Measurements from ENCODE around the gene EOLA1.
"Not testable (repeated sequence)": the region's sequence is repeated elsewhere in the genome, so short reads cannot be mapped to it uniquely, and the experiment has no call there.

Gene EOLA1

DNA sequence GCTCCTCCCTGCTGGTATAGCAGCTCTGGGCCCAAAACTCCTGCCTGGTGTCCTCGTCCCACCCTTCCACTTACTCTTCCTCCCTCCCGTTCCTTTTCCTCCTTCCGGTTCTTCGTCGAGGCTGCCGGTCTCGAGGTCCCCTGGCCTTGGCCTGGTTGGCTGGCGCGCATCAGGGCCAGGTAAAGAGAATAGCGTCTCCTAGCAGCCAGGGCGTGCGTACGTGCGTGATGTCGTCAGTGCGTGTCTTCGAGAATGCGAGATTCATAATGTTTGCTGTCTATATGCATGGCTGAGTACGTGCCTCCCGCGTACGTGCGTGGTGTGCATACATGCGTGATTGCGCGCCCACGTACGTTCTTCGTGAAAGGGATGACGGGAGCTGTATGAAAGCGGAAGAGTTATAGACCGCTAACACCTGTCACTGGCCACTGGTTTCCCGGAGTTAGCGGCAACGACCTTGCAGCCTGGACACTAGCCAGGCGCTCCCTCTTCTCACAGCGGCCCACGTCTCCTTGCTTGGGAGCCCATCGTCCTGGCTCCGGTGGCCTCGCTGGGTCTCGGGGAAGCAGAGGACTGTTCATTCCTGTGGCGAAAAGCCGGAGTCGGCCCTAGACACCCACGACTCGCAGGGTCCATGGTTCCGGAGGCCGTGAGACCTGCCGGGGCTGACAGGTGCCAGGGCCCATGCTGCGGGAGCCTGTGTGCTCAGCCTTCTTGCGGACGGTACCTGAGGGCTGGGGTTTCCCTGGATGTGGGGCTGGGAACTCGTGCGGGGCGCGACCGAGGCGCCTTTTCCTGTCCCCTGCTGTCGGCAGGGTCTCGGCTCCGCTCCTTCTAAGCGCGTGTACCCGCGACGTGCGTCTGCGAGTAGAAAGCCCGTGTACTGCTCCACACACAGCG lies at the start of gene EOLA1:
Gene EOLA1 (plus strand): TSS at position 392 of the 900 bp plus-strand sequence. CDS start 4,619 bp downstream, outside the sequence.
- no peaks in the 10 kb centered on the region for H3K9me3 Mint-ChIP-seq

GRCh38 chrX:149491812-149492211 lies 49.0 kb upstream of the EOLA1 start:
- Mint-ChIP-seq H3K4me3 (no peak overlapping the region), H3K27ac (no peak overlapping the region), H3K9me3 (no peaks in the 10 kb centered on the region), H3K27me3 (no peaks in the 10 kb centered on the region), H3K36me3 (ENCODE audit: low read depth) (peaks cover 28% of the 10 kb centered on the region), H3K4me1 (peaks cover 10% of the 10 kb centered on the region)
- DNase-seq, result no peak
- ATAC-seq, result no peak

More for the DNA sequence above, at the start of gene EOLA1:
- peak within 1 kb of the TSS; percentile 98 for H3K27ac Mint-ChIP-seq
- H3K27me3 Mint-ChIP-seq, result no peaks in the 10 kb centered on the region
- H3K36me3 Mint-ChIP-seq (ENCODE audit: low read depth), result no peaks in the 10 kb centered on the region
- peaks cover 12% of the 10 kb centered on the region for H3K4me1 Mint-ChIP-seq
- ATAC-seq (peak; percentile 89), DNase-seq (peak; percentile 84)
- peak within 1 kb of the TSS; percentile 90 for H3K4me3 Mint-ChIP-seq

DNA sequence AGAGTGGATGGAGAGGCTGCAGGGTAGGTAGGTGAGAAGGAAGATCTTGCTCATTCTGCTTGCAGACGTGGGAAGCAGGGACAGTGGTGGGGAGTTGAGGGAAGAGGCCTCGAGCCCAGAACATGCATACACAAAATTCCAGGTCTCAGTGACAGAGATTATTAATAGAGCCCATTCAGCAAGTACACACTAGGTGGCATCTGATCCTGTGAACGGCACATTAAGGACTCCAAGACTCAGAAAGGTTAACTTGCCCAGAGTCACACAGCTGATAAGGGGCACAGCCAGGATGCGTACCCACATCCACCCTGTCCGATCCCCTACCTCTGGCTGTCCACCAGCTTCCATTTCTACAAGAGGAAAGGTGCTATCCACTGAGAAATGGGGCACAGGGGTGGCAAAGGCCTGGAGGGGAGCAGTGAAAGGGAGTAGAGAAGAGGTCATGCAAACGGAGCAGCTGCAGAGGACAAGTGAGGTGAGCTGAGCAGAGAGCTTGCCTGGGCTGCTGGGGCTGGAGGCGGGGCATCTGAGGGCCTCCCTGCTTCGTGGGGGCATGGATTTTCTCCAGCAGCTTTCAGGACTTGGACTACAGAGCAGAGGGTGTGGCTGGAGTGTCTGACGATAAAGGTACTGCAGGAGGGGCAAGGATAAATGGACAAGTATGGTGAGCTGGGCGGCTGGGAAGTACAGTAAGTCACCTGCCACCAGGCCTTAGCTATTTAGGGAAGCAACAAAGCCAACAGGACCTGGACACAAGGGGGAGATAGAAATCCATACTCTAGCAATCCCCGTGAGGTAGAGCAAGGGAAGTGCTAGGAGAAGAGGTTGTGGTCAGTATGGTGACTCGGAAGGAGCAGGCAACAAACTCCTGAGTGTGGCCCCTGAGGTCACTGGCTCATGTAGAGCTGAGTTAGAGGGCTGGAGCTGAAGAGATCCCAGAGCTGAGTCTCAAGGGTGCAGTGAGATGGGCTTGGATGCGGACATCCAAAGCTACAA lies 46.9 kb upstream of the EOLA1 start:
- Mint-ChIP-seq H3K4me3 (no peak overlapping the region), H3K27ac (no peak overlapping the region), H3K4me1 (peaks cover 16% of the 10 kb centered on the region), H3K9me3 (no peaks in the 10 kb centered on the region), H3K27me3 (no peaks in the 10 kb centered on the region), H3K36me3 (ENCODE audit: low read depth) (peaks cover 28% of the 10 kb centered on the region)
- ATAC-seq (no peak), DNase-seq (no peak)

DNA sequence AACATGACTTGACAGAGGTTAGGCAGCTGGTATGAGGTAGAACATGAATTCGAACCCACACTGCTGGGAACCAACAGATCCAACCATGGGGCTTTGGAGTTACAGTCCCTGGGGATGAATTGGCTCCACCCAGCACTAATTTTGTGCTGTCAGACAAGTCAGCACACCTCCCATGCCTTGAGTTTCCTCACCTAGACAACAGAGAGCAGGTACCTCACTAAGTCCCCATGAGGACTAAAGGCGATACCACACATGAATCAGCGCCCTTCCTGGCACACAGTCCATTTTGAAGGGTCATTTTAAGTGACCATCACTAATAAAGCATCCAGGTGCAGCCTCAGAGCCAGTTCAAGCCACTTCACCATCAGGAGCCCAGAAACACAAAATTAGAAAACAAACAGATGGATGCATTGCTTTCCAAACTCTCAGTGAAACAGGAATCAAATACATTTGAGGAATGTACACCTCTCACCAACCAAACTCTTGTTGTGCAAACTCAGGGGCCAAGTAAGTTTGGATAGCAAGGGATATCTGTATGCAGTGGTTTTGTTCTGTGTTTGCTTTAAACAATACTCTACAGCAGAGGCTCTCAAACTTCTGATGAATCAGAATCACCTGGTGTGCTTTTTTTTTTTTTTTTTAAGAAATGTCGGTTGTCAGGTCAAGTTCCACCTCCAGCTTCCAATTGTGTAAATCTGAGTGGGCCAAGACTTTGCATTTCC lies 45.8 kb upstream of the EOLA1 start:
- no peaks in the 10 kb centered on the region for H3K27me3 Mint-ChIP-seq
- no peak for ATAC-seq
- peaks cover 20% of the 10 kb centered on the region for H3K4me1 Mint-ChIP-seq
- H3K4me3 Mint-ChIP-seq, result no peak overlapping the region
- no peaks in the 10 kb centered on the region for H3K9me3 Mint-ChIP-seq
- H3K27ac Mint-ChIP-seq, result no peak overlapping the region
- H3K36me3 Mint-ChIP-seq (ENCODE audit: low read depth), result peaks cover 27% of the 10 kb centered on the region
- DNase-seq, result no peak

- Mint-ChIP-seq H3K36me3 (ENCODE audit: low read depth) (peaks cover 28% of the 10 kb centered on the region), H3K4me3 (no peak overlapping the region), H3K4me1 (peaks cover 26% of the 10 kb centered on the region), H3K27me3 (no peaks in the 10 kb centered on the region), H3K9me3 (no peaks in the 10 kb centered on the region), H3K27ac (no peak overlapping the region)
- no peak for ATAC-seq
- no peak for DNase-seq
Observed at GRCh38 chrX:149495573-149496071, 45.2 kb upstream of the EOLA1 start.

DNA sequence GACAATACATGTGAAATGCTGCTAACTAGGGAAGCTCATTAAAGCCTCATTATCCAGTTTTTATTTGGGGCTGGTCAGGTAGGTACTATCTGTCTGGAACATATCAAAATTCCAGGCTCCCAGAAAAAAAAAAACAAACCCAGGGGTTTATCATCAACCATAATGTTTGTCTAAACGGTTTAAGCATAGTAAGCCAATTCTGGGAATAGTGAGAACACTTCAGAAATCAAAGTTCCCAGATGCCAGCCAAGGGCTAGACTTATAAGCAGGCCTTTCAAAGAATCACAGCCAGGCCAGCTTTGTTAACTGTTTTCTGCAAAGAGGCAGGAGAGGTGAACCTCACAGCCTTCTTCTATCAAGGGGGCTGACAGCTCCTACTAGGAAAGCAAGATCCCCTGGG lies 43.8 kb upstream of the EOLA1 start:
- Mint-ChIP-seq H3K36me3 (ENCODE audit: low read depth) (peaks cover 31% of the 10 kb centered on the region), H3K27me3 (no peaks in the 10 kb centered on the region), H3K4me3 (no peak overlapping the region), H3K9me3 (no peaks in the 10 kb centered on the region), H3K27ac (no peak overlapping the region), H3K4me1 (peaks cover 37% of the 10 kb centered on the region)
- DNase-seq (no peak), ATAC-seq (no peak)

DNA sequence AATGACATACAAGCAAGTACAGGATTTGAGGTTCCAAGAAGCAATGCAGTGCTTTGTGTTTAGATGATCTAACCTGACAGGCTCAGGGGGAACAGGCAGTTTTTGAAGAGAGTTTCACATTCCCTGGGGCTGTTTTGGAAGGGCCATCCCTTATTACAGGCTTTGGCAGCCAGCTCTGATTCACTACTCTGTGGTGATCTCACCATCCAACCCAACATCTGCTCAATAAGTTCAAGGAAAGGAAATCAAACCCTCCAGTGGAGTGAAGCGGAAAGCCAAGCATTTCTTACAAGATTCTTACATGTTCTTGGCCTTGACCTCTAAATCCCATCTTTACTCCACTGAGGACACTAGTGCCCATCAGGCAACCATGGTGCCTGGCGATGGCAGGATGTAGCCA lies 43.2 kb upstream of the EOLA1 start:
- Mint-ChIP-seq H3K27ac (no peak overlapping the region), H3K36me3 (ENCODE audit: low read depth) (peaks cover 31% of the 10 kb centered on the region), H3K4me3 (no peak overlapping the region)

DNA sequence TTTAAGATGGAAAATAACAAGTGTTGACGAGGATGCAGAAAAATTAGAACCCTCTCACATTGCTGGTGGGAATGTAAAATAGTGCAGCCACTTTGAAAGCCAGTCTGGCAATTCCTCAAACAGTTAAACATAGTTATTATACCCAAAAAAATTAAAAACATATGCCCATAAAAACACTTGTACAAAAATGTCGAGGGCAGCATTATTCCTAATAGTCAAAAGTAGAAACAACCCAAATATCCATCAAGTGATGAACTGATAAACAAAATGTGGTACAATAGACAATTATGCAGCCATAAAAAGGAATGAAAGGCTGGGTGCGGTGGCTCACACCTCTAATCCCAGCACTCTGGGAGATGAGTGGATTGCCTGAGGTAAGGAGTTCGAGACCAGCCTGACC lies 42.0 kb upstream of the EOLA1 start:
- Mint-ChIP-seq H3K36me3 (ENCODE audit: low read depth) (peaks cover 31% of the 10 kb centered on the region), H3K4me1 (peaks cover 45% of the 10 kb centered on the region), H3K4me3 (no peak overlapping the region), H3K27ac (no peak overlapping the region), H3K9me3 (no peaks in the 10 kb centered on the region), H3K27me3 (no peaks in the 10 kb centered on the region)
- ATAC-seq (no peak), DNase-seq (no peak)

More for the DNA sequence above, 43.2 kb upstream of the EOLA1 start:
- no peak for ATAC-seq
- Mint-ChIP-seq H3K9me3 (no peaks in the 10 kb centered on the region), H3K4me1 (peaks cover 42% of the 10 kb centered on the region), H3K27me3 (no peaks in the 10 kb centered on the region)
- no peak for DNase-seq

DNA sequence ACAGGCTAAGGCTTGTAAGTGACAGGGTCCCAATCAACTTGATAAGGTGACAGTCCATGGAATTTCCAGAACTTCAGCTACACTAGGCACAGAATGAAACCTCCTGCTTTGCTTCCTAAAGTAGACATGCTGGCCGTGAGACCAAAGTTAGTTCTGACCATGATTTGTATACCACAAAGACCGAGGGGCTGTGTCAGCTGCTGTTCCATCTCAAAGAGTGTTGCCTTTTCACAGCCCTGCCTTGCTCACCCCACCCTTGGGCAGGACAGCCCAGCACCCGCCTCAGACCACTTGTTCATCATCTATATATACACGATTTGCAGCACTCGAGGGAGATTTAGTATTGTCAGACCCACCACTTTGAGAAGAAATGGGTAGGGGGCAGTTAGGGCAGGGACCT lies 41.0 kb upstream of the EOLA1 start:
- ATAC-seq (no peak), DNase-seq (no peak)
- no peak overlapping the region for H3K27ac Mint-ChIP-seq
- H3K36me3 Mint-ChIP-seq (ENCODE audit: low read depth), result peaks cover 31% of the 10 kb centered on the region
- H3K9me3 Mint-ChIP-seq, result no peaks in the 10 kb centered on the region
- no peaks in the 10 kb centered on the region for H3K27me3 Mint-ChIP-seq
- no peak overlapping the region for H3K4me3 Mint-ChIP-seq
- peaks cover 52% of the 10 kb centered on the region for H3K4me1 Mint-ChIP-seq

DNA sequence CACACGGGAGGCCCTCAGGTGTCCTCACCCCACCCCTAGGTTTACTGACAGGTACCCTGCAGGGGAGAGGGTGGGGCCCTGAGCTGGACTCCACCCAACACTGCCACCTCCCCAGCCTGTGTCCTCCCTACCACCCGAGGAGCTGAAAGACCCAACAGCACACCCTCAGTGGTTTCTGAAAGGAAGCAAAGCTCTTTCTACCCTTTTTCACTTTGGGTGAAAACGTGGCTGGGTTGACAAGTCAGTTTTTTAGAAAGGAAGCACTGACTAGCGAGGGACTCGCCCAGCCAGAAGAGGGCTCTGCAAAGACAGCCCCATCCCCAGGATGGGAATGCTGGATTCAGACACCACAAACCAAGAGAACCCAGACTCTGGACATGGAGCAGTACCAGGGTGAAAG lies 37.9 kb upstream of the EOLA1 start:
- H3K27ac Mint-ChIP-seq, H3K4me3 Mint-ChIP-seq: not testable (repeated sequence)

DNA sequence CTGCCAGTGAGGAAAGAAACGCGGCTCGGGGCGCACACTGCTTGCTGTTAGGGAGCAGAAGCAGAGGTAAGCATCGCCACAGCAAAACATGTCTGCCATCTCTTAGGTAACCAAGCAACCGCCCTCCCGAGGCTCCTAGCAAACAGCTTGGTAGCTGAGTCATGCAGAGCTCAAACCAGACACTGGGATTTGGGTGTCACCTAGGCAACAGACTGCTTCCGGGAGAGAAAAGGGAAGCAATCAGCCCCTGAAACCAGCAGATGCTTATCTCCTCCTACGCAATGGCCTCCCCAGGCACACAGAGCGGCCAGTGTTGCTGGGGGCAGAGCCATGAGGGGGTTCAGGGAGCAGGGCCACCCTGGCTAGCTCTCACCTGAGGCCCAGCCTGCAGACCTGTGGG lies 37.4 kb upstream of the EOLA1 start:
- ATAC-seq, result peak; percentile 71
- Mint-ChIP-seq H3K4me1 (peaks cover 53% of the 10 kb centered on the region), H3K4me3 (peak overlapping the region; percentile 91), H3K27ac (peak overlapping the region; percentile 60), H3K36me3 (ENCODE audit: low read depth) (peaks cover 13% of the 10 kb centered on the region)
- not testable (repeated sequence) for H3K27me3 Mint-ChIP-seq, H3K9me3 Mint-ChIP-seq
- peak; percentile 46 for DNase-seq

More for the DNA sequence above, 37.9 kb upstream of the EOLA1 start:
- not testable (repeated sequence) for H3K9me3 Mint-ChIP-seq, ATAC-seq, DNase-seq, H3K27me3 Mint-ChIP-seq
- H3K36me3 Mint-ChIP-seq (ENCODE audit: low read depth), result peaks cover 16% of the 10 kb centered on the region
- peaks cover 56% of the 10 kb centered on the region for H3K4me1 Mint-ChIP-seq

GRCh38 chrX:149504226-149504914 lies 36.4 kb upstream of the EOLA1 start:
- DNase-seq (peak; percentile 66), ATAC-seq (peak; percentile 67)
- Mint-ChIP-seq H3K27ac (peak overlapping the region; percentile 89), H3K4me3 (peak overlapping the region; percentile 91), H3K27me3 (no peaks in the 10 kb centered on the region), H3K36me3 (ENCODE audit: low read depth) (peaks cover 13% of the 10 kb centered on the region), H3K4me1 (peaks cover 51% of the 10 kb centered on the region), H3K9me3 (no peaks in the 10 kb centered on the region)

DNA sequence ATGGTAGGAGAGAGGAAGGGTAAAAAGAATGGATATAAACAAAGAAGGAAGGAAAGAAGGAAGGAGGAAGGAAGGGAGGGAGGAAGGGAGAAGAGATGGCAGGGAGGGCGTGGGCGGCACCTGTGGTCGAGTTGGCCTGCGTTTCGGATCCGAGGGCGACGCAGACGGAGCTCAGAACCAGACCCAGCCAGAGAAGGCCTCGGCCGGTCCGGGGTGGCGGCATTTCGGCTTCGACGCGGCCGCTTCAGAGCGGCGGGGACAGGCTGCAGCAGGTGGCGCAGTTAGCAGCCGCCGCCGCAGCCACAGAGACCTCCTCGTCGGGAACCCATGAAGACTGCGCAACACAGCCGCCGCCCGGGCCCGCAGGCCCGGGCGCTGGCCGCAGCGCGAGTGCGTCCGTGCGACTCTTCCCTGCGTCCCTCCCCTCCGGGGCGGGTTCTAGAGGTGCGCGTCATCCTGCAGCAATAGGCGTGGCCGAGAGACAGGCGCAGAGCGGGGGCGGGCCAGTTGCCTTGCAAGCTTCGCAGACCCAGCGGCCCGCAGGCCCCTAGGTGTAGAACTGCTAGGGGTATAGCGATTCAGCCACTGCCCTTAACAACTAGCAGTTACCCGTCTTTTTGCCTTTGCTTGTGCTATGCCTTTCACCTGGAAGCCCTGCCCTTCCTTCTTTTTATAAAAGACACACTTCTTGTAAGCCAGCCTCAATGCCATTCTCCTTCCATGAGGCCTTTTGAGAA lies 35.7 kb upstream of the EOLA1 start, which contains the start of gene IDS:
Gene IDS (minus strand): TSS at position 392 of the 737 bp plus-strand sequence. CDS start 169 bp downstream, at position 223.
- peak; percentile 84 for DNase-seq
- ATAC-seq, result peak; percentile 75
- Mint-ChIP-seq H3K27ac (peak within 1 kb of the TSS; percentile 89), H3K4me1 (peaks cover 47% of the 10 kb centered on the region), H3K4me3 (peak within 1 kb of the TSS; percentile 91), H3K9me3 (no peaks in the 10 kb centered on the region), H3K27me3 (no peaks in the 10 kb centered on the region), H3K36me3 (ENCODE audit: low read depth) (peaks cover 9% of the 10 kb centered on the region)

Data from activated naive CD8-positive, alpha-beta T cell treated with anti-CD3 and anti-CD28 coated beads, Interleukin-2, amount 50 U/mL, for 24 hours (primary cell).